ENCODE measurements around the gene GLP2R. TPM values are rescaled to one million over a fixed set of nuclear protein-coding genes. Genes with fewer than 3 reads are reported as not detected.

Gene GLP2R
- total RNA-seq, 5 donors from 2014 or later (not counting 1 experiment from before 2014, with no cell fraction given), result not detected

GRCh38 chr17:9907883-9908648 lies 82.3 kb downstream of the GLP2R start:
- CTCF ChIA-PET, result no interaction called here
- H3K4me3 ChIP-seq (ENCODE audit: control insufficient read depth in 1 of 2, extremely low read depth in 1 of 2, low read length in 1 of 2), result no peak overlapping the region
- Mint-ChIP-seq H3K9me3 (no peaks in the 10 kb centered on the region), H3K36me3 (no peaks in the 10 kb centered on the region), H3K27ac (no peak overlapping the region), H3K4me1 (no peaks in the 10 kb centered on the region), H3K4me3 (no peak overlapping the region), H3K27me3 (peaks cover 0 to 4% of the 10 kb centered on the region in 2 donors)
- no peak for DNase-seq
- no peaks in the 10 kb centered on the region for H3K4me1 ChIP-seq (ENCODE audit: control insufficient read depth in 1 of 2, extremely low read depth in 1 of 2, insufficient read depth in 2 of 2, low read length in 2 of 2)
- H3K36me3 ChIP-seq (ENCODE audit: control insufficient read depth in 2 of 2, extremely low read depth in 1 of 2, insufficient read depth in 1 of 2, low read length in 1 of 2), result no peaks in the 10 kb centered on the region
- H3K27me3 ChIP-seq (replicated peaks in 1 of 2; ENCODE audit: control insufficient read depth in 2 of 2, extremely low read depth in 1 of 2, insufficient read depth in 2 of 2, low read length in 1 of 2), result peaks cover 0 to 6% of the 10 kb centered on the region in 2 experiments
- no peak for ATAC-seq (replicated peaks in 1 of 4)
- 68% methylated on average over 6 of the region's 12 CpGs for WGBS (ENCODE audit: insufficient coverage)
- H3K9me3 ChIP-seq, result no peaks in the 10 kb centered on the region
- POLR2A ChIA-PET, result no interaction called here
- no peak overlapping the region for H3K27ac ChIP-seq (ENCODE audit: low read length)

- ChIA-PET POLR2A (no interaction called here), CTCF (no interaction called here)
- Histone ChIP-seq H3K9me3 (no peaks in the 10 kb centered on the region), H3K4me1 (ENCODE audit: control insufficient read depth in 1 of 2, extremely low read depth in 1 of 2, insufficient read depth in 2 of 2, low read length in 2 of 2) (no peaks in the 10 kb centered on the region), H3K27ac (ENCODE audit: low read length) (no peak overlapping the region), H3K4me3 (ENCODE audit: control insufficient read depth in 1 of 2, extremely low read depth in 1 of 2, low read length in 1 of 2) (no peak overlapping the region), H3K36me3 (ENCODE audit: control insufficient read depth in 2 of 2, extremely low read depth in 1 of 2, insufficient read depth in 1 of 2, low read length in 1 of 2) (no peaks in the 10 kb centered on the region), H3K27me3 (replicated peaks in 1 of 2; ENCODE audit: control insufficient read depth in 2 of 2, extremely low read depth in 1 of 2, insufficient read depth in 2 of 2, low read length in 1 of 2) (peaks cover 0 to 6% of the 10 kb centered on the region in 2 experiments)
- Mint-ChIP-seq H3K27ac (no peak overlapping the region), H3K27me3 (peaks cover 0 to 4% of the 10 kb centered on the region in 2 donors), H3K36me3 (no peaks in the 10 kb centered on the region), H3K9me3 (no peaks in the 10 kb centered on the region), H3K4me1 (no peaks in the 10 kb centered on the region), H3K4me3 (no peak overlapping the region)
- 90% methylated on average over 2 of the region's 7 CpGs for WGBS (ENCODE audit: insufficient coverage)
- no peak for DNase-seq
- ATAC-seq (replicated peaks in 1 of 4), result no peak
These were observed 82.9 kb downstream of the GLP2R start for GRCh38 chr17:9908649-9909042.

GRCh38 chr17:9911089-9911488 lies 85.4 kb downstream of the GLP2R start:
- Histone ChIP-seq H3K4me3 (ENCODE audit: control insufficient read depth in 1 of 2, extremely low read depth in 1 of 2, low read length in 1 of 2) (no peak overlapping the region), H3K9me3 (no peaks in the 10 kb centered on the region), H3K36me3 (ENCODE audit: control insufficient read depth in 2 of 2, extremely low read depth in 1 of 2, insufficient read depth in 1 of 2, low read length in 1 of 2) (no peaks in the 10 kb centered on the region), H3K27ac (ENCODE audit: low read length) (no peak overlapping the region), H3K27me3 (replicated peaks in 1 of 2; ENCODE audit: control insufficient read depth in 2 of 2, extremely low read depth in 1 of 2, insufficient read depth in 2 of 2, low read length in 1 of 2) (peaks cover 0 to 6% of the 10 kb centered on the region in 2 experiments), H3K4me1 (ENCODE audit: control insufficient read depth in 1 of 2, extremely low read depth in 1 of 2, insufficient read depth in 2 of 2, low read length in 2 of 2) (no peaks in the 10 kb centered on the region)
- Mint-ChIP-seq H3K9me3 (no peaks in the 10 kb centered on the region), H3K4me1 (no peaks in the 10 kb centered on the region), H3K4me3 (no peak overlapping the region), H3K27me3 (peaks cover 0 to 4% of the 10 kb centered on the region in 2 donors), H3K27ac (no peak overlapping the region), H3K36me3 (no peaks in the 10 kb centered on the region)
- ATAC-seq (replicated peaks in 1 of 4), result no peak
- CTCF ChIA-PET, result no interaction called here
- POLR2A ChIA-PET, result no interaction called here
- WGBS (ENCODE audit: insufficient coverage), result 89% methylated on average over 12 of the region's 12 CpGs
- no peak for DNase-seq

GRCh38 chr17:9912121-9913099 lies 86.7 kb downstream of the GLP2R start:
- no peaks in the 10 kb centered on the region for H3K4me1 ChIP-seq (ENCODE audit: control insufficient read depth in 1 of 2, extremely low read depth in 1 of 2, insufficient read depth in 2 of 2, low read length in 2 of 2)
- no peak overlapping the region for H3K4me3 ChIP-seq (ENCODE audit: control insufficient read depth in 1 of 2, extremely low read depth in 1 of 2, low read length in 1 of 2)
- 67% methylated on average over 4 of the region's 18 CpGs for WGBS (ENCODE audit: insufficient coverage)
- no peak for DNase-seq
- H3K27me3 Mint-ChIP-seq, result peaks cover 0 to 4% of the 10 kb centered on the region in 2 donors
- H3K27ac ChIP-seq (ENCODE audit: low read length), result no peak overlapping the region
- ChIA-PET CTCF (no interaction called here), POLR2A (no interaction called here)
- H3K4me1 Mint-ChIP-seq, result no peaks in the 10 kb centered on the region
- peaks cover 0 to 6% of the 10 kb centered on the region in 2 experiments for H3K27me3 ChIP-seq (replicated peaks in 1 of 2; ENCODE audit: control insufficient read depth in 2 of 2, extremely low read depth in 1 of 2, insufficient read depth in 2 of 2, low read length in 1 of 2)
- H3K27ac Mint-ChIP-seq, result no peak overlapping the region
- no peaks in the 10 kb centered on the region for H3K9me3 ChIP-seq
- no peaks in the 10 kb centered on the region for H3K9me3 Mint-ChIP-seq
- no peaks in the 10 kb centered on the region for H3K36me3 ChIP-seq (ENCODE audit: control insufficient read depth in 2 of 2, extremely low read depth in 1 of 2, insufficient read depth in 1 of 2, low read length in 1 of 2)
- ATAC-seq (replicated peaks in 1 of 4), result no peak
- no peak overlapping the region for H3K4me3 Mint-ChIP-seq
- H3K36me3 Mint-ChIP-seq, result no peaks in the 10 kb centered on the region

GRCh38 chr17:9913476-9913875 lies 87.8 kb downstream of the GLP2R start:
- DNase-seq (no peak), ATAC-seq (replicated peaks in 1 of 4) (no peak)
- H3K27ac ChIP-seq (ENCODE audit: low read length), result no peak overlapping the region
- no peaks in the 10 kb centered on the region for H3K27me3 ChIP-seq (replicated peaks in 1 of 2; ENCODE audit: control insufficient read depth in 2 of 2, extremely low read depth in 1 of 2, insufficient read depth in 2 of 2, low read length in 1 of 2)
- ChIA-PET POLR2A (no interaction called here), CTCF (no interaction called here)
- H3K36me3 ChIP-seq (ENCODE audit: control insufficient read depth in 2 of 2, extremely low read depth in 1 of 2, insufficient read depth in 1 of 2, low read length in 1 of 2), result no peaks in the 10 kb centered on the region
- Mint-ChIP-seq H3K27ac (no peak overlapping the region), H3K27me3 (peaks cover 0 to 4% of the 10 kb centered on the region in 2 donors), H3K36me3 (no peaks in the 10 kb centered on the region), H3K4me1 (no peaks in the 10 kb centered on the region), H3K4me3 (no peak overlapping the region), H3K9me3 (no peaks in the 10 kb centered on the region)
- H3K9me3 ChIP-seq, result no peaks in the 10 kb centered on the region
- H3K4me3 ChIP-seq (ENCODE audit: control insufficient read depth in 1 of 2, extremely low read depth in 1 of 2, low read length in 1 of 2), result no peak overlapping the region
- no peaks in the 10 kb centered on the region for H3K4me1 ChIP-seq (ENCODE audit: control insufficient read depth in 1 of 2, extremely low read depth in 1 of 2, insufficient read depth in 2 of 2, low read length in 2 of 2)
- 93% methylated on average over 4 of the region's 5 CpGs for WGBS (ENCODE audit: insufficient coverage)

GRCh38 chr17:9916108-9916507 lies 90.4 kb downstream of the GLP2R start:
- CTCF ChIA-PET, result no interaction called here
- no peak overlapping the region for H3K4me3 Mint-ChIP-seq
- ATAC-seq (replicated peaks in 1 of 4), result no peak
- H3K27me3 Mint-ChIP-seq, result no peaks in the 10 kb centered on the region
- DNase-seq, result no peak
- POLR2A ChIA-PET, result no interaction called here
- no peak overlapping the region for H3K27ac ChIP-seq (ENCODE audit: low read length)
- no peaks in the 10 kb centered on the region for H3K27me3 ChIP-seq (replicated peaks in 1 of 2; ENCODE audit: control insufficient read depth in 2 of 2, extremely low read depth in 1 of 2, insufficient read depth in 2 of 2, low read length in 1 of 2)
- H3K9me3 ChIP-seq, result no peaks in the 10 kb centered on the region
- no peak overlapping the region for H3K4me3 ChIP-seq (ENCODE audit: control insufficient read depth in 1 of 2, extremely low read depth in 1 of 2, low read length in 1 of 2)
- no peaks in the 10 kb centered on the region for H3K4me1 ChIP-seq (ENCODE audit: control insufficient read depth in 1 of 2, extremely low read depth in 1 of 2, insufficient read depth in 2 of 2, low read length in 2 of 2)
- WGBS (ENCODE audit: insufficient coverage), result 83% methylated on average over 8 of the region's 8 CpGs
- H3K9me3 Mint-ChIP-seq, result no peaks in the 10 kb centered on the region
- no peaks in the 10 kb centered on the region for H3K36me3 ChIP-seq (ENCODE audit: control insufficient read depth in 2 of 2, extremely low read depth in 1 of 2, insufficient read depth in 1 of 2, low read length in 1 of 2)
- no peaks in the 10 kb centered on the region for H3K36me3 Mint-ChIP-seq
- no peaks in the 10 kb centered on the region for H3K4me1 Mint-ChIP-seq
- no peak overlapping the region for H3K27ac Mint-ChIP-seq

Data from T-cell (primary cell).